ENCODE measurements around the gene PTPRR.
A peak's percentile ranks its signal among the peaks of the same experiment; 100 is the strongest.

The PTPRR gene

GRCh38 chr12:70919176-70919575, 1.4 kb downstream of the PTPRR start:
- peak in 1 of 58 donors; percentile 3 for DNase-seq

DNA sequence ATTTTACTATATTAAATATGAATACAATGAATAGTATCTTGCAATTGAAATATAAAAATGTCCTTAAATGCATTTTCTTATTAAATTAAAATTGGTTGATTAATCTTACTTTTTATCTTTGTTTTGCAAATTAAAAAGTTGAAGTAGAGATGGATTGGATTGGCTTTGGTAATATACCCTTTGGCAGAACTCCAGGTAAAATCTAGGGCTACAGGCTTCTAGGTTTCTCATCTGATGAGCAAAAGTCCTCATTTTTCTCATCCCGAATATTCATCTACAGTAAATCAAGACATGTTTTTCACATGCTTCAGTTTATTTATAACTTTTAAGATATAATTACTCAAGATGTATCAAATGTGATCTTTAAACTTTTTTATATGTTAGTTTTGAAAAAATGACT, 2.2 kb downstream of the PTPRR start:
- DNase-seq: no peak

GRCh38 chr12:70910666-70911065, 9.9 kb downstream of the PTPRR start:
- no peak for DNase-seq

DNA sequence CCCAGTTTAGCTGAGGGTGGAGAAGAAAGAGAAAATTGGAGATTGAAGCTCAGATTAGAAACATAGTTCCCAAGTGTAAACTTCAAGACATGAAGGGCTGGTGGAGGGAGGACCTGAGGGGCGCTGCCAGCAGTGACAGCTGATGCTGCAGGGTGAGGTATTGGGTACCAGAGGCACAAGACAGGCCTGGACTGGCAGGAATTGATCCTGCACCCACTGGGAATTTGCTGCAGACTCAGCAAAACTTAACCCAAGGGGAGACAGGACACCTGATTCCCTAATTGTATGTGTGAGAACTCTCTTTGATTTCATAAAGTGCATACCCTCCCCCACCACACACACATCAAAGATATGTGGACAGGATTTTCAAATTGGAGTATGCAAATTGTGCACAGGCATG, 11.6 kb downstream of the PTPRR start:
- no peak for DNase-seq

DNA sequence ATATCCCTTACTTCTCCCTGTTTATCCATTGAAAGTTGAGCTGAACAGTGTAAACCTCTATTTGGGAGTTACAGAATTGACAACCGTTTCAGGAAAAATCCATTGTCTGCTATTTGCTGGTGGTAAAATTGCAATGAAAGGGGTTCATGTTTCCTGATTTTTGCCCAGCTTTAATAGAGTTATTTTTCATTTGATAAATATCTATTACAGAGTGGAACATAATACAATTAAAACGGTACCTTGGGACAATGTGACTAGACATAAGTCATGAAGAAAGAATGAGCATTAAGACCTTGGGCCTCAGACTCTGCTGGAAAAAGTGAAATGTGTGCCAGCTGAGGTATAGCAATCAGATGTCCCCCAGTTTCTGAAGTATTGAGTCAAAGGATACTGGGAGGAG, 13.1 kb downstream of the PTPRR start:
- no peak for DNase-seq

DNA sequence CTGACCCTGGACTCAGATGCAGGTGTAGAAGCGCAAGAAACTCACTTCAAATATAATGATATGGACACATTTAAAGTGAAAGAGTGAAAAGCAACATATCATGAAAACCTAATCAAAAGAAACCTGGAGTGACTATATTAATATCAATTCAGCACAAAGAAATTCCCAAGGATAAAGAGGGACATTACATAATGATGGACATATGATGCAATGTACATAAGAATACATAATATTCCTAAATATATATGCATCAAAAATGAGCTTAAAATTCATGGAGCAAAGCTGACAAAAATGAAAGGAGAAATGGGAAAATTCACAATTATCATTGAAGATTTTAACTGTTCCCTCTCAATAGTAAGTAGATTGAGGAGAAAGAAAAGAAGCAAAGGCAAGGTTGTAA, 24.6 kb downstream of the PTPRR start:
- DNase-seq: no peak

GRCh38 chr12:70892593-70892992, 27.9 kb downstream of the PTPRR start:
- no peak for DNase-seq

- DNase-seq: no peak
Measured at GRCh38 chr12:70890895-70891832, 29.4 kb downstream of the PTPRR start.

GRCh38 chr12:70885956-70886355, 34.6 kb downstream of the PTPRR start:
- peak in 6 of 58 donors; percentile 1 to 5 (median 3) for DNase-seq

DNA sequence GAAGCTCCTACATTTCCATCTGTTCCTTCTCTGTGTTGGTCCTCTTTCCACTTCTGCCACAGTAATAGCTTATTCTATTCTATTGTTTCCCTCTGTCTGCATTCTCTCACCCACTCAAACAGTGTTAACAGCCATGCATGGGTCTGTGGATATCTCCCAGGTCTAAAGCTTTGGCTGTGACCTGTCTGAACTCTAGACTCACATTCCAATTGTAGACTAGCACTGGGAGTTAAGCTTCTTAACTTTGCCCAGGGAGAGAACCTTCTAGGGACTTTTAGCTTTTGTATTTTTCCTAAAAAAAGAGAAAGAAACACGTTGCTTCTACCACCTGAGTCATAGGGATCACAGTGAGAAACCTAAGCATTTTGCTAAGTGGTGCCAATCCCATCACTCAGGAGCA, 36.7 kb downstream of the PTPRR start:
- DNase-seq: no peak

DNA sequence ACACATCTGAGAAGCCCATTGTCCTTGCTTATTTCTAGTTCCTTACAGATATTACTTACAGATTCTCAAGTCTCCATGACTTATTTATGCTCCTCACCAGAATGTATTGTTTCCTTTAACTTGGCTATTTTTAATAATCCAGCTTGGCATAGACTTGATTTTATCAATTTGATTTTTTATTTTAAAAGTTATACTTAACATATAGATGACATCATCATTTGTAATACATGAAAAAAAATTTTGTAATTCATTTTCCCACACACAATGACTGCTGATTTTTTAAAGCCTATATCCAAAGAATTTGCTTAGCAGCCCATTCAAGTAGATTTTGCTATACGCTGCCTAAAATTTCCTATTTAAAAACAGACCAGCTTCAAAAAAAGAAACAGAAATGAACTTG, 39.8 kb downstream of the PTPRR start:
- no peak for DNase-seq

- peak in 9 of 58 donors; percentile 1 to 11 (median 5) for DNase-seq
Measured at GRCh38 chr12:70876952-70877351, 43.6 kb downstream of the PTPRR start.

DNA sequence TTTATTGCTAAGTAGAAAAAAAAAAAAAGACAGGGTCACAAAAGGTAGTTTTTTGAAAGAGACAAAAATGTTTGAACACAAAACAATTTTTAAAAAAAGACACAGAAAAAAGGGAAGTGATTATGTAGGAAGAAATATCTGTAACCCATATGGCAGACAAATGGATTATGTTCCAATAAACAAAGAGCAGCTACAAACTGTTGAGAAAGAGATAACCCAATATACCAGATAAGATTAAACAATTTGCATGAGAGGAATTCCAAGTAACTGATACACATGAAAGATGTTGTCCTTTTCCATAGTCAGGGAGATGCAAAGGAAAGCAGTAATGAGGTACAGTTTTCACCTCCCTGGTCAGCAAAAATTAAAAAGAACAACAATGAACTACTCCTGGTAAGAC, 44.9 kb downstream of the PTPRR start:
- no peak for DNase-seq

DNA sequence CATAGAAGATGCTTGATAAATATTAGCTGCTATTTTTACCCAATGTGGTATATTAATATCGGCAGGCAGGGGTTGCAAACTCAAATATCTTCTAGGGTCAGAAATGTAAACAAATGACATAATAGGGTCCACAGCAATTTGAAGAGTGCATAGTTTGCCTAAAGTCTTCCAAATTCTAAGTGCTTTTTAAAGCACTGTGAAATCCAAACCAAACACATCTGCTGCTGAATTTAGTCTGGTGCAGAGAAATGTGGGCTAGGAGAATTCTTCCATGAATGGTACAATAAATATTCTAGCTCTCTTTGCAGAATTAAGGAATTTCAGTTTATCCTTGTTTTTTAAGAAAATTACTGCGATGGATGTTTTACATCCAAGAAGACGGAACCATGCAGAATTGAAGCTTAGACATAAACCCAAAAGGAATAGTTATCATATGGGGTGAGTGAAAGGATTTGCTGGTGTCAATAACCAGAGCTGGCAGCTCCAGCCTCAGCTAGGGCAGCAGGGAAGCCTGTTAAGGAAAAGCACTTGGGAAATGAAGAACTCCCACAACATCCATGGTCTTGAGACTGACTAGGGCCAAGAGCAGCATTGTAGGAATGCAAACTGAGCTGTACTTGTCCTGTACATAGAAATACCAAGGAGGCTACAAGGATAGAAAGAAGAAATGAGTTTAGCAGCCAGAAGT, 65.5 kb downstream of the PTPRR start:
- DNase-seq: no peak

- no peak for DNase-seq
Measured at GRCh38 chr12:70854138-70854537, 66.4 kb downstream of the PTPRR start.

DNA sequence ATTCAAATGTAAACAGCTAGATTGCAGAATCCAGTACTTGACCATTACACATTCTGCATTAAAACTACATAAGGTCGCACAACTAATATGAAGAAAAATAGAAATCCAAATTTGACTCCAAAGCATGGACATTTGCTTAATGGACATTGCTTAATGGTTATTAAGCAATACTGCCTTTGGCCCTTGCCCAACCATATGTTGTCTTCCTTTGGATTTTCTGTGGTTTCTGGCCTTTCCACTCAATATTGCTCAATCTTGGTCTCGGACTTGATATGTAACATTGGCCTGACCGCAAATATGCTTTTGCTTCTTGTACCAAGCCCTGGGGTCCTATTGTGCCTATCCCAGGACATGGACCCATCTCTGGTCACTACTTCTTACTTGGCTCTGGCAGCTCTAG, 67.2 kb downstream of the PTPRR start:
- DNase-seq: no peak

GRCh38 chr12:70852416-70853150, 68.0 kb downstream of the PTPRR start:
- DNase-seq: no peak

- peak in 1 of 58 donors; percentile 8 for DNase-seq
Measured at GRCh38 chr12:70849265-70849960, 71.1 kb downstream of the PTPRR start.

DNA sequence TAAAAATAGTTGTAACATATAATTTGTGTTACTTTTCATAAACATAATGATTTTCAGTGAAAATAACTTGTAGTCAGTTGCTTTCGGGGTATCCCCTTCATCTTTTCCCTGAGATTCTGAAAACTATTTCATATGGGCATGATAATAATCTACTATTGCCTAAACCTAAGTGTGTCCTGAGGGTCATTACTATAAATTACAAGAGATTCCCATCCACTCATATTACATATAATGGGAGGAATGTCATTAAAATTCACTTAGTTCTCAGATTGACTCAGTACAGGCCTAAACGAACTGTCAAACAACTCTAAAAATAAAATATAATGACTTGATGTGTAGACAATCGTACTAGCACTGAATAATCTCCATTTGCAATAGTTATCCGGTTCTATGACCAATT, 72.7 kb downstream of the PTPRR start:
- DNase-seq: no peak

DNA sequence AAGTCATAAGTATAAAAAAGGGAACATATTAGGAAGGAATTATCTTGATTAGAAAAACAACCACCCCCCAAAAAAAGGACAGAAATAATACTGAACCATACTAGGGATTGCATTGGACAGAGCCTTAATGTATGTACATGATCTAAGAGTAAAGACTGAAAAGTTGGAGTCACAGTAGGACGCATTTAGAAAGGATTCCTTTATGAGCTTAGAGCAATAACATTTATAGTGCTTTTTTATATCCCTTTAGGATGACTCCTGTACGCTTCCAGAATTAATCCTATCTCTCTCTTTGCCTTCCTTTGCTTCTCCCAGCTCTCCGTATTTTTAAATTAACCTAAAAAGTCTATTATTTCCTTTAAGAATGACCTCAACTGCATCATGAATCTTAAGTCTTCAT, 75.3 kb downstream of the PTPRR start:
- DNase-seq: no peak

GRCh38 chr12:70843363-70843762, 77.2 kb downstream of the PTPRR start:
- no peak for DNase-seq

Data from anterior cingulate cortex (tissue), 58 donors.